ENCODE measurements around the gene BBS1.
"Not testable (repeated sequence)": the region's sequence is repeated elsewhere in the genome, so short reads cannot be mapped to it uniquely, and the experiment has no call there.

Gene BBS1

DNA sequence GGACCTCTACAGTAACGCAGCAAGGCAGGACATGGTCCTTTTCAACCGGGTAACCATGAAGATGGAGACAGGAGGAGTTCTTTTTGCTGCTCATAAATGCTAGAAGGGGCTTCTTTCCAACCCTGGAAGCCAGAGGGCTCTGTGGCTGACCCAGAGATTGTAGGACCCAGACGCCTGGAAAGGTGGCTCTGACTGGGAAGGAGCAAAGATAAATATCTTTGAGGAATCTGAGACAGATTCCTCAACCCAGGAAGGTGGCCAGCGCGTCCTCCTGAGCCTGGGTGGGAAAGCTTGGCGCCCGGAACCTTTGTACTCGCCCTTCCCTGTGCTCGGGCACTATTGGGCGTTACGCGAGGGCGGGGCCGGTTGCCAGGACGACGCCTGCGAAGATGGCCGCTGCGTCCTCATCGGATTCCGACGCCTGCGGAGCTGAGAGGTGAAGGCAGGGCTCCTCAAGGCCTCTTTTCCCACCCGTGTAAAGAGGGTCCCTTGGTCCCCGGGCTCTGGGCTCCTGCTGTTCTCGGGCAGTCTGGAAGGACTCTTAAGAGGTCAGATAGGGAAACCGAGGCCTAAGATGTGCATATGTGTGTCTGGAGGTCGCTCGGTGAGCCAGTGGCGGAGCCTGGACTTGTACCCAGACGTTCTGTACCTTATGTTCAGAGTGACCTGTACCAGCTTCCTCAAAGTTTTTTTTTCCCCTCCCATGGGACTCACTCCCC, at the start of gene BBS1:
TSS of gene BBS1 (plus strand) at position 365 of the 719 bp plus-strand sequence. CDS start at position 390, 25 bp downstream.
- DNase-seq (ENCODE audit: low read depth in 2 of 2): peak; percentile 72 to 84

DNA sequence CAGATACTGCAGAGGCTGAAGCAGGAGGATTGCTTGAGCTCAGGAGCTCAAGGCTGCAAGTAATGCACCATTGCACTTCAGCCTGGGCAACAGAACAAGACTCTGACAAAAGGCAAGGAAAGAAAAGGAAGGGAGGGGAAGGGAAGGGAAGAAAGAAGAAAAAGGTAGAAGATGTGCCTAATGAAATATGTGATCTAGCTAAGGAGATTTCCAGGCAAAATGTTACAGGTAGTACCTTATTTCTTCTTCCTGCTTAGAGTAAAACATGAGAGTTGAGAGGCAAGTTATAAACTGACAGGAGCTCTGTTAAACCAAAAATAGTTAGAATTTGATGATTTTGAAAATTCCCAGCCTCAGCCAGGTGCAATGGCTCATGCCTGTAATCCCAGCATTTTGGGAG, 48.4 kb upstream of the BBS1 start:
- no peak for DNase-seq (ENCODE audit: low read depth in 2 of 2)

DNA sequence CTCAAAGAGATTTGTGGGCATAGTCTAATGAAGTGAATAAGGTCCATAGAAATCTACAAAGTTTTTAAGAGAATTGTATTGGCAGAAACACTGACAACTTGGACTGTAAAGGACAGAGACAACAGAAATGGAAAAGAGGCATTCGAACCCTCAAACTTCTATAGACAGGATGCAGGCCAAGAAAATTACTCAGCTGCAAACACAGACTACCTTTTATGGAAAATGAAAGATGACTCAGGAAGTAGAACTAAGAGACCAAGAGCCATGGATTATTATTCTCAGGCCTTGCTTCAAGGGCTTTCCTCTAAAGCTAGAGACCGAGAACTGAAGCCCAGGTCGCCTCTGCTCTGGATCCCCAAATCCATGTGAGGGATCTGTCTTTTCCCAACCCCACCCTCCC, 47.5 kb upstream of the BBS1 start:
- DNase-seq (ENCODE audit: low read depth in 2 of 2): no peak

DNA sequence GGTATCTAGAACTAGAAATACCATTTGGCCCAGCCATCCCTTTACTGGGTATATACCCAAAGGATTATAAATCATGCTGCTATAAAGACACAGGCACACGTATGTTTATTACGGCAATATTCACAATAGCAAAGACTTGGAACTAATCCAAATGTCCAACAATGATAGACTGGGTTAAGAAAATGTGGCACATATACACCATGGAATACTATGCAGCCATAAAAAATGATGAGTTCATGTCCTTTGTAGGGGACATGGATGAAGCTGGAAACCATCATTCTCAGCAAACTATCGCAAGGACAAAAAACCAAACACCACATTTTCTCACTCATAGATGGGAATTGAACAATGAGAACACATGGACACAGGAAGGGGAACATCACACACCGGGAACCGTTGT, 46.3 kb upstream of the BBS1 start:
- not testable (repeated sequence) for DNase-seq (ENCODE audit: low read depth in 2 of 2)

DNA sequence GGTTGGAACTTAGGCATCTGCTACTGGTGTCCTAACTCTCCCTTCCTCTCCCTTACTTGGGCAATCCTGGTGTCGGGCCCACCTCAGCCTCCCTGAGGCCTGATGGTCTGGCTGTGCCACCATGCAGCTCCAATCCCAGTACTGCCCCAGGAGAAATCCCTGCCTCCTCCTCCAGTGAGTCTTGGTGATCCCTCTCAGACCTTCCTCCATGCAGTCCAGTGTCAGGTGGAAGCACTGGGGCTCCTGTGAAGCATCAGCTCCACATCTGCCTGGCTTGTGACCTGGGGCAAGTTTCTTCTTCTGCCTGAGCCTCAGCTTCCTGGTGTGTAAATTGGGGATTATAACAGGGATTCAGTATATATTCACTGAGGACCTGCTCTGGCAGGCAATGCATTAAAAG, 45.5 kb upstream of the BBS1 start:
- DNase-seq (ENCODE audit: low read depth in 2 of 2): no peak

DNA sequence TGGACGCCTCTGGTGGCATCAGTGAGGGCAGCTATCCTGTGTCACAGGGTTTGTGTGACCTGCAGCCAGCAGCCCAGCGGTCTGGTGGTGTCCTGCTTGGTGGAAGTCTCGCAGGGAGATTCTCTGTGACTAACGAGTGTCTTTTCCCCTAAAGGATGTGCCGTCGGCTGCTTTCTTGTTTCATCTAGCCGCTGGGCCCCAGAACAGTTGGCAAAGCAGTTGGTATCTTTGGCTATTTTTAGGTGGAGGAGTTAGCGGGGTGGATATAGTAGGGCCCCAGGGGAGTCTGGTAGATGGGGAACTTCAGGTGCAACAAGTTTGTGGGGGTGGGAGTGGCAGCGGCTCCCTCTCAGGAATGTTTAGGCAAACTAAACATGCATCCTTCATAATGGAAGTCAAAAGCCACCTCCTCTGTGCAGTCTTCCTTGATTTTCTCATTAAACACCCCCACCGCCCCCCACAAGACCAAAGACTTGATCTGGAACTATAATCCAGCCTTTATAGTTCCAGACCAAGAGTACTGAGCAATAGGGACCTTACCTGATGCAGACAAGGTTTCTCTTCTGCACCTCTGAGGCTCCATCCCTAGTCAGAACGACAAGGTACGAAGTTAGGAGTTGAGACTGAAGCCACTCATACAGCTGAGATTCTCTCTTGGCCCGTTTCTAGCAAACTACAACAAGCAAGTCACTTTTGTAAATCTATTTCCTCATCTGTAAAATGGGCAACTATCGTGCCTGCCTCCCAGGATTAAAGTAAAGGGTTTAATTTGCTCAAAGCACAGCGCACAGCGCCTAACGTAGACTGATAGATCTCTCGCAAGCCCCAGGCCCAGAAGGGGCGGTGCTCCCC, 44.8 kb upstream of the BBS1 start:
- DNase-seq (ENCODE audit: low read depth in 2 of 2): no peak

DNA sequence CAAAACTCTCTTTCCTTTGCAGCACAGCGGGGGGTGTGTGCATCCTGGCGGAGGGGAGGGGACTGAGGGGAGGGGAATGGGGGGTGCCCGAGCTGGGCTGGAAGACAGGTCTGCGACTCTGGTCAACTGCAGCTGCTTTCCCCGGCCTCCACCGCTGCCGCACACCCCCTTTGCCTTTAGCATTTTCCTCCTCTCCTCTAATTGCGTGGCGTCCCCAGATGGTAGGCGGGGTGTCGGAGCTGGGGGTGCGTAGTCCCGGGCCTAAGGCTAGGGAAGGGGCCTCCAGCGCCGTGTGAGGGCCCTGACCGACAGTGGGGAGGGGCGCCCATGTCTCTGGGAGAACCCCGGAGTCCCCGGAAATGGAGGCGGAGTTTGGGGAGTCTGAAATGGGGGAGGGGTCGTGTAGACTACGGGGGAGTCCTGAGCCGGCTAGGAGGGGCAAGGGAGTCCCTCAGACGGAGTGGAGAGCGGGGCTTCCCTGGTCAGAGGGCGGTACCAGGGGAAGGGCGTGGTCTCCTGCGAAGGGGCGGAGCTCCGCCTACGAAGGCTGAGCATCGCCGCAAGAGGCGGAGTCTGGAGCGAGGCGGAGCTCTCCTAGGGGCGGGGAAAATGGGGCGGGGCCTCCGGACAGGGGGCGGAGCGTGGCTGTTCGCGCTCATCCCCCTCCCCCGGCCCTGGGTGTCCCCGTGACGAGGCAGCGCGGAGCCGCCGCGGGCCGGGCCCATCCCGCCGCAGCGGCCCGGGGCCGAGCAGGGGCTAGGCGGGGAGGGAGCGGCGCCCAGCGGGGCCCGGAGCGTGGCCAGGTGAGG, 44.0 kb upstream of the BBS1 start, which contains the start of gene PELI3:
TSS of gene PELI3 (plus strand) at position 681 of the 809 bp plus-strand sequence. CDS start 1,224 bp downstream, outside the sequence.
- peak; percentile 88 to 93 for DNase-seq (ENCODE audit: low read depth in 2 of 2)

DNA sequence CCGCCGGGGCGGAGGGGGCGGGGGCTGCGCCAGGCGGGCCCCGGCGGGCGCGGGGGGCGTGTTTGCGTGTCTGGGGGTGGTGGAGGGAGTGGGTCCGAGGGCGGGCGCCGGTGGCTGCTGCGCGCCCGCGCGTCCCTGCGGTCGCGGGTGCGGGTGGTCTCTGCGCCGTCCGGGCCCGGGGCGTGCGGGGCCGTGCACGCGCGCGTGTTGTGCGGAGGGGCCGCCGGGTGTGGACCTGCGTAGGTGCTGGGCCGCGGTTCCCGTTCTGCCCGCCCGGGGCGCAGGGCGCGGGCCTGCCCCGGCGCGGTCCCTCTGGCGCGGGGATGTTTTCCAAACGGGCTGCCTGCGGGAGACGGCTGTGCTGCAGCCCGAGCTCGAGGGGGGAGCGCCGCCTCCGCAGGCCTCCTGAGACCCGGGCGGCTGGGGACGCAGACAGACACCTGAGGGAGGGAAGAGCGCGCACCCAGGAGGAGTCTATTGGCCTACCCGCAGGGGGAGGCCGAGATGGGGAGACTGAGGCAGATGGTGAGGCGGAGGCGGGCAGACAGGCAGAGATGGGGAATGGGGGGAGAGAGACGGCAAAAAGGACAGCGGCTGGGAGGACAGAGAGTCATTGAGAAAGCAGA, 43.3 kb upstream of the BBS1 start:
- no peak for DNase-seq (ENCODE audit: low read depth in 2 of 2)

DNA sequence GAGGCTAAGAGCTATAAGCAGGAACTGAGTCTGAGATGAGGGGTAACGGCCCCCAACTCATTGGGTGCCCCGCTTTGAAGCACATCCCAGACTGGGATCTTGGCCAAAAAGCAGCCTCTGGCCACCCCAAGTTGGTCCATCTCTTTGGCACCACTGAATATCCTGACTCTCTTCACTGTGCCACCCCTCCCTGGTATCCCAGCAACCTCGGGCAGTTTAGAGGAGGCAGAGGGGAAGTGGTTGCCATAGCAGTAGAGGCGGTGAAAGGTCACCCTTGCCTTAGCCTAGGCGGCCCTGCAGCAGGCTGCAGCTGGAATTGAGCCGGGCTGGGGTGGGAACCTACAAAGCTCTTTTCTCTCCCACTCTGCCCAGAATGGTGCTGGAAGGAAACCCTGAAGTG, 42.7 kb upstream of the BBS1 start:
- DNase-seq (ENCODE audit: low read depth in 2 of 2): no peak

DNA sequence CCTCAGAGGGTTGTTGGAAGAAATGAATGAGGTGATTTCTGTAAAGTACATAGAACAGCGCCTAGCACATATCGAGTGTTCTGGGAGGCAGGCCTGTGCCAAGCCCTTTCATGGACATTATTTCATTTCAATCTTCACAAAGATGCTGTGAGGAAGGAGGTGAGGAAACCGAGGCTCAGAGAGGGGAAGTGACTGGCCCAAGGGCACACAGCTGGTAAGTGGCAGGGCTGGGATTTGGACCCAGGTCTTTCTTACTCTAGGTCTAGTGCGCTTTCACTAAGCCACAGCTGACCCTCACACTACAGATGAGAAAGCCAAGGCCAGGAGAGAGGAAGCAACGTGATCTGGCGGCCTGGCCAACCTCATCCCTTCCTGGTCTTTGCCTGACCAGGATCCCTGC, 41.7 kb upstream of the BBS1 start:
- no peak for DNase-seq (ENCODE audit: low read depth in 2 of 2)

DNA sequence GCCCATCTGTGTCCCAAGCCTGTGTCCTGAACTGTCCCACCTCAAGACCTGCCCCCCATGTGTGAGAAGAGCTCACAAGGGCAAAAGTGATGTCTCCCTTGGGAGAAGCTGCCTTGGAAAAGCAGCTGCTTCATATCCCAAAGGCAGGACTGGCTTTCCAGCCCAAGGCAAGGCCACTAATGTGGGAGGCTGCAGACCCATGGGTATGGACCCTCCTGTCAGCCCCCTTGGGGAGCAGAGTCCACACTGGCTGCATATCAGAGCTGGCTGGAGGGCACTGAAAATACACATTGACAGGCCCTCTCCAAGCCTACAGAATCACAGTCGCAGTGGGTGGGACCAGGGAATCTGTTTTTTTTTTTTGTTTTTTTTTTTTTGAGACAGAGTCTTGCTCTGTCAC, 41.0 kb upstream of the BBS1 start:
- no peak for DNase-seq (ENCODE audit: low read depth in 2 of 2)

DNA sequence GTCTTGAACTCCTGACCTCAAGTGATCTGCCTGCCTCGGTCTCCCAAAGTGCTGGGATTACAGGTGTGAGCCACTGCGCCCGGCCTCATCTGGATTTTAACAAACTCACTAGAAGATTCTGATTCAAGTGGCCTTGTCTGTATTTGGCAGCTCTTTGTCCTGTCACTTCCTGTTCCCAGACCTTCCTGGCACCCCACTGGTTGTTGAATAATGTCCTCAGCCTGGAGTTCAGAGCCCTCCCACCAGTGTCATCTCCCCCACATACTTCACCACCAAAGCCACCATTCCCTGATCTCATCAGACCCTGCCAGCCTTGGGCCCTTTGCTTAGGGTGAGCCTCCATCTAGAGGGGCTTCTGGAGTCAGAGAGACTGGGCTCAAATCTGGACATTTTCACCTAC, 40.4 kb upstream of the BBS1 start:
- DNase-seq (ENCODE audit: low read depth in 2 of 2): no peak

DNA sequence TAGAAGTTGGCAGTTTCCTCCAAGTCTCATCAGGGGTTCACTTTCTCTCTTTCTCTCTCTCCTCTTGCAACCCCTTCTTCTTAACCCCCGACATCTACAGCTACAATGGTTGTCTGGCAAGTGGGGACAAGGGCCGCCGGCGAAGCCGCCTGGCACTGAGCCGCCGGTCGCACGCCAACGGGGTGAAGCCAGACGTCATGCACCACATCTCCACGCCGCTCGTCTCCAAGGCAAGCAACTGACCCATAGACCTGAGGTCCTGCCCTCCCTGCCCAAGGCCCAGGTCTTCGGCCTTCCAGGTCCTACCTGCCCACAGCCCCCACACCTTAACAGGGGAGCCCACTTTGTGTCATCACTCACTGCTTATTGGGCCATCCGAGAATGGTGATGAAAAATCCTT, 39.3 kb upstream of the BBS1 start:
- no peak for DNase-seq (ENCODE audit: low read depth in 2 of 2)

DNA sequence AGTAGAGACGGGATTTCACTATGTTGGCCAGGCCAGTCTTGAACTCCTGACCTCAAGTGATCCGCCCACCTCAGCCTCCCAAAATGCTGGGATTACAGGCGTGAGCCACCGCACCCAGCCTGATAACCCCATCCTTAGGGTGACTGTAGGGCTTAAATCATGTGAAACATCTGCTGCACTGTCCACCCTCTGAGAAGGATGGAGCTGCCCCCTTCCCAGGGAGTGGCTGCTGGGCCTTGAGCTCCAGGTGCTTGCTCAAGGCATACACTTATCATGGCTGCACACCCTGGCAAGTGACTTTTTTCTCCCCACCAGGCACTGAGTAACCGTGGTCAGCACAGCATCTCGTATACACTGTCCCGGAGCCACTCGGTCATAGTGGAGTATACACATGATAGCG, 38.4 kb upstream of the BBS1 start:
- DNase-seq (ENCODE audit: low read depth in 2 of 2): no peak

DNA sequence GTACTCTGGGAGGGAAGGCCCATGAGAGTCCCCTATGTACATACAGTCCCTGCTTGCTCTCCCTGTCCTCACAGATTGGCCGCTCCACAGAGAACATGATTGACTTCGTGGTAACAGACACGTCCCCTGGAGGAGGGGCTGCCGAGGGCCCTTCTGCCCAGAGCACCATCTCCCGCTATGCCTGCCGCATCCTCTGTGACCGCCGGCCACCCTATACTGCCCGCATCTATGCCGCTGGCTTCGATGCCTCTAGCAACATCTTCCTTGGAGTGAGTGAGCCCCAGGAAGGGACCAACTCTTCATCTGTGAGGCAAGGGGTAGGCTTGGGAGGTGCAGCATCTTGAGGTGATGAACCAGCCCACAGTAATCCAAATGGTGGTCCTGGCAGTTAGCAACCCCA, 37.3 kb upstream of the BBS1 start:
- no peak for DNase-seq (ENCODE audit: low read depth in 2 of 2)

DNA sequence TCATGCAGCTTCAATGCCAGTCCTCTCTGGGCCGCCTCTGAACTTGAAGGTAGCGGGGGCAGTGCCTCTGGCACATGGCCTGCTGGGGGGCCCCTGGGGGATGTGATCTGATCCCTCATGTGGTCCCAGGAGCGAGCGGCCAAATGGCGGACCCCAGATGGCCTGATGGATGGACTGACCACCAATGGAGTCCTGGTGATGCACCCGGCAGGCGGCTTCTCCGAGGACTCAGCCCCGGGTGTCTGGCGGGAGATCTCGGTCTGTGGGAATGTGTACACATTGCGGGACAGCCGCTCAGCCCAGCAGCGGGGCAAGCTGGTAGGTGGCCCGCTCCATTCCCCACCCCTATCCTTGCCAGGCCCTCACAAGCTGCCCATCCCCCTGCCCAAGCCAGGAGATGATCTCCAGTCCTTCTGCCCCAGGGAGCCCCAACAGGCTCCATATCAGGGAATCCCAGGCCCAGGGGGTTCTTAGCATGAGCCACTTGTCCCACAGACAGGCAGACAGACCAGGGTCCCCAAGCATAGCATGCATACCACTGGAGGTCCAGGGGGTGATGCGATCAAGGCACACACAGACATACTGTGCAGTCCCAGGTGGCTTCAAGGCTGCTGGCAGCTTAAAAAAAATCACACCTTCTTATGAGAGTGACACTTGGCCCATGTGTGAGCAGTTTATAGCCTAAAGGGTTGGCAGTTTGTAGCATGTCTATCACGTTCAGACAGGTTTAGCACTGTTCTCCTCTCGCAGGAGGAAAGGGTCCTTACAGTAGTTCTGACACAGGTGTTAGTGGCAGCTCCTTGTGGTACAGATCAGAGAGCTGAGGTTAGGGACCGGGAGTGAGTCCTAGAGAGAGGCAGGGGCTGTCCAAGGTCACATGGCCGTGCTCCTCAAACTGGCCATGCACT, 36.6 kb upstream of the BBS1 start:
- no peak for DNase-seq (ENCODE audit: low read depth in 2 of 2)

DNA sequence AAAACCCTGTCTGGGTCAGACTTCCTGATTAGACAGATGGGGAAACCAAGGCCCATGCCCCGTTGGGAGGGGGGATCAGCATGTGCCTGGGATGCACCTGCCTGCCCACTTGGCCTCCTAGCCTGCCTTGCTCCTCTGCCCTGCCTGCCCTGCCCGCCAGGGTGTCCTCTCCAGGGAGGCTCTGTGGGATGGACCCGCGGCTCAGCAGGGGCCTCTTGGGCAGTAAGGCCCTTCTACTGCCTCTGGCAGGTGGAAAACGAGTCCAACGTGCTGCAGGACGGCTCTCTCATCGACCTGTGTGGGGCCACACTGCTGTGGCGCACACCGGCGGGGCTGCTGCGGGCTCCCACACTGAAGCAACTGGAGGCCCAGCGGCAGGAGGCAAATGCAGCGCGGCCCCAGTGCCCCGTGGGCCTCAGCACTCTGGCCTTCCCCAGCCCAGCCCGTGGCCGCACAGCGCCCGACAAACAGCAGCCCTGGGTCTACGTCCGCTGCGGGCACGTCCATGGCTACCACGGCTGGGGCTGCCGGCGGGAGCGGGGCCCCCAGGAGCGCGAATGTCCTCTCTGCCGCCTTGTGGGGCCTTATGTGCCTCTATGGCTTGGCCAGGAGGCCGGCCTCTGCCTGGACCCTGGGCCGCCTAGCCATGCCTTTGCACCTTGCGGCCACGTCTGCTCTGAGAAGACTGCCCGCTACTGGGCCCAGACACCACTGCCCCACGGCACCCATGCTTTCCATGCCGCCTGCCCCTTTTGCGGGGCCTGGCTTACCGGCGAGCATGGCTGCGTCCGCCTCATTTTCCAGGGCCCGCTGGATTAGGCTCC, 34.9 kb upstream of the BBS1 start:
- DNase-seq (ENCODE audit: low read depth in 2 of 2): no peak

DNA sequence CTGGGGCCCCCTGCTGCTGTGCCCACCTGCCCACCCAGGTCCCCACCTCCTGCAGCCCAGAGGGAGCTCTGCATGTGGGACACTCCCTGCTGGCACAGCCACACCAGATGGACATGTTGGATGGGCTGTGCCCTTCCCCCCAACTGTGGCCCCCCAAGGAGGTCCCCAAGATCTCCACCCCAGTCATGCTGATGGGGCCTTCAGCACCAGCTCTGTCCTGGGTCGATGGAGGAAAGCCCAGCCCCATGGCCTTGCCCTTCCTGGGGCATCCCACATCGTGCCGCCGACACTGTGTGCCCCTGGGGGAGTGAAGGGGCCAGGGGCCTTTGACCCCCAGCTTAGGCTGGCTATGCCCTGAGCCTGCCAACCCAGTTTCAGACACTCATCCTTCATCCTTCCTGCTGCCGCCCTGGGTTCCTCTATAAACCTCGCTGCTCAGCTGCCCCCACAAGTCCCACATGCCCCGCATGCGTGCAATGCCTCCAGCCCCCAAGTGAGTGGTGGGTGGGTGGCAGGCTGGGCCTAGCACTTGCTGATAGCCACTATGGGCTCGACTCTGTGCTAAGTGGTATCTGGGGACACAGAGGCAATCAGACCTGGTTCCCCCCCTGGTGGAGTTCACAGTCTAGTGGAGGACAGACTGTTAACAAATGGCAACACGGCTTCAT, 34.1 kb upstream of the BBS1 start:
- no peak for DNase-seq (ENCODE audit: low read depth in 2 of 2)

DNA sequence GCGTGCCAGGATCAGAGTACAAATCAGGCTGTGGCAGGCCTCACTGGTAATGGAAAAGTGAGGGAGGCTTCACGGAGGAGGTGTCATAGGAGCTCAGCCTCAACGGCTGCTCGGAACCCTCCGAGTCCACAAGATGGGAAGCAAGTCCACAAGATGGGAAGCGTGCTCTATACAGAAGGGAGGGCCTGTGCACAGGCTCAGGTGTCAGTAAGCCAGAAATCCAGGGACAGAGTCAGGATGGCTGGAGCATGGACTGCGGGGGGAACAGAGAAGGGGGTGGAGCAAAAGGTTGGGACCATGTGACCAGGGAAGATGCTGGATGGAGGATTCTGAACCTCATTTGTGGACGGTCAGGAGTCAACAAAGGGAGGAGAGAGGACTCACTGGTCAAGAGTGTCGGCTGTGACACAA, 33.6 kb upstream of the BBS1 start:
- DNase-seq (ENCODE audit: low read depth in 2 of 2): no peak
